HepG2 (cell line): Measurements from ENCODE around the gene CD9. TPM values are rescaled to one million over a fixed set of nuclear protein-coding genes. Genes with fewer than 3 reads are reported as not detected.

ENCODE experiments used
- CENPX ChIP-seq: sonication (generic); formaldehyde crosslinking; IDR thresholded peaks from 2 replicates; pipeline ENCODE4 v1.9.0; 2021; ENCODE audit warnings: mild to moderate bottlenecking, missing genetic modification reagents, moderate library complexity
- FIP1L1 ChIP-seq: fragments of 200-400 bp; formaldehyde crosslinking; IDR thresholded peaks from 2 replicates; pipeline ENCODE4 v1.6.1; 2018; ENCODE audit warnings: low read depth, mild to moderate bottlenecking, low read length, moderate library complexity, borderline replicate concordance; ENCODE audit not compliant: insufficient read depth
- IRF2 ChIP-seq: IDR thresholded peaks from 2 replicates; pipeline ENCODE4 v1.6.1; 2018; ENCODE audit warnings: missing genetic modification reagents, missing compliant biosample characterization
- SYNCRIP ChIP-seq: fragments of 200-400 bp; formaldehyde crosslinking; IDR thresholded peaks from 2 replicates; pipeline ENCODE4 v1.6.1; 2018; ENCODE audit warnings: mild to moderate bottlenecking, low read depth, low read length; ENCODE audit not compliant: insufficient read depth
- ZFY ChIP-seq: sonication (generic); formaldehyde crosslinking; IDR thresholded peaks from 2 replicates; pipeline ENCODE4 v1.4.0; 2020; ENCODE audit warnings: missing genetic modification reagents
- ZNF143 ChIP-seq: sonication (generic); formaldehyde crosslinking; IDR thresholded peaks from 2 replicates; pipeline ENCODE4 v1.4.0; 2020; ENCODE audit warnings: missing genetic modification reagents
- ZNF205 ChIP-seq: IDR thresholded peaks from 2 replicates; pipeline ENCODE4 v1.6.1; 2018; ENCODE audit warnings: missing biosample characterization, missing genetic modification reagents
- ZNF572 ChIP-seq: sonication (generic); formaldehyde crosslinking; IDR thresholded peaks from 2 replicates; pipeline ENCODE4 v1.5.1; 2020; ENCODE audit warnings: mild to moderate bottlenecking, missing genetic modification reagents
- ZNF703 ChIP-seq: sonication (generic); formaldehyde crosslinking; IDR thresholded peaks from 2 replicates; pipeline ENCODE4 v1.5.1; 2020; ENCODE audit warnings: missing genetic modification reagents, mild to moderate bottlenecking, moderate library complexity, borderline replicate concordance
- polyA plus RNA-seq, 8 experiments: library from polyadenylated mRNA; depleted of rRNA in 3 of 8; stranded (reverse) in 7 of 8; unstranded in 1 of 8; fragments of >200 nt; fragmentation: Illumina TruSeq in 4 of 8; extraction: Trizol in 4 of 8; gene quantifications; 2 replicates each; pipeline versions ENCODE4 v1.2.1 to v1.2.3, GENCODE V29; 2011 to 2016; ENCODE audit warnings: low read depth in 4 of 8, missing spikeins in 1 of 8, mixed read lengths in 1 of 8; ENCODE audit not compliant: insufficient read depth in 1 of 8
- total RNA-seq, 5 experiments: library from RNA; depleted of rRNA; stranded (reverse); fragments of >200 nt; fragmentation: Illumina TruSeq; extraction: Trizol; gene quantifications; 2 replicates each; pipeline ENCODE4 v1.2.3, GENCODE V29; 2016; ENCODE audit warnings: low read depth in 1 of 5
- TF ChIP-seq, protein P1 (sequence below): sonication (generic); formaldehyde crosslinking; IDR thresholded peaks from 2 replicates; pipeline ENCODE4 v1.5.0; 2020; ENCODE audit warnings: missing genetic modification reagents
- TF ChIP-seq, protein P2 (sequence below): sonication (generic); formaldehyde crosslinking; IDR thresholded peaks from 2 replicates; pipeline ENCODE4 v1.9.0; 2021; ENCODE audit warnings: missing genetic modification reagents, mild to moderate bottlenecking, borderline replicate concordance
- TF ChIP-seq, protein P3 (sequence below): IDR thresholded peaks from 2 replicates; pipeline ENCODE4 v1.6.1; 2016
- TF ChIP-seq, protein P4 (sequence below): sonication (generic); formaldehyde crosslinking; IDR thresholded peaks from 2 replicates; pipeline ENCODE4 v1.5.0; 2020; ENCODE audit warnings: missing genetic modification reagents
- TF ChIP-seq, protein P5 (sequence below): sonication (generic); formaldehyde crosslinking; IDR thresholded peaks from 2 replicates; pipeline ENCODE4 v1.5.1; 2020; ENCODE audit warnings: mild to moderate bottlenecking, missing genetic modification reagents, borderline replicate concordance

The CD9 gene
- total and polyA plus RNA-seq, 2 of the 13 experiments (the other 11 are each of a cell fraction or from before 2014, with no cell fraction given), result 5.8 to 38.3 TPM

DNA sequence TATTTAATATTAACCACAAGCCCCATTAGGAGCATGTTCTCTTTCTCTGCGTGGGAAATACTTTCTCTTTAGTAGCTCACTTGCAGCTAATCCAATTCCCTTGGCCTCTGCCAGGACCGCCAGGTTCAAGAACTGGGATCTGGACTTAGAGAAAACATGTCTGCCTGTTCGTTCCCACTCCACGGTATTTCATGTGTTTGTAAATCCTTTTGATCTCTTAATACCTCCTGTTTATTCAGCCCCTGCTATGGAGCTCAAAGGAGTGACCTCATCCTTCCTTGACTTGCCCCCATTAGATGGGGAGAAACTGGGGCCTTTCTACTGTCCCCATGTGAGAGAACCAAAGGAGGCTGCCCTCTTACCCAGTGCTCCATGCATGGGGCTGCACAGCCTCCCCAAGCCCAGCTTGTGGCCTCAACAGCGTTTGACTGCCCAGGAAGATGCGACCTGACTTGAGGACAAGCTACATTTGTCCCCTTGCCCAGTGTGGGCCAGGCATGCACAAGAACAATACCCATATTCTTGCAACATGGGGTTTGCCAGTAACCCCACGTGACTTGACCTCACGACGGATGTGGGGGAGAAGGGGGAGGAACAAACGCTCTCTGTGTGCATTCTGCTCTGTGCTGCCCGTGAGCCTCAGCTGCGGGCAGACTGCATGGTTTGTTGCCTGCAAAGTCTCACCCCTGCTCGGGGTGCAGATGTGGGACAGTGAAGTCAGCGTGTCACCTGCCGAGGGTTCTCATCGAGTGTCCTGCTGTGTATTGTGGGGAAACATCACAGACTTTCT, 30.3 kb downstream of the CD9 start (continued):
- TF ChIP-seq ZNF703 (CRISPR knock-in tag), result no peak
- 0 out of 2 replicates have a peak, but pooled peaks have one; percentile 32 for TF ChIP-seq ZNF143
- TF ChIP-seq ZFY (CRISPR knock-in tag), result peak; percentile 39; the same call in 1 of the 2 replicates
- TF ChIP-seq CENPX (CRISPR knock-in tag), result no peak
- TF ChIP-seq, protein P1, sequence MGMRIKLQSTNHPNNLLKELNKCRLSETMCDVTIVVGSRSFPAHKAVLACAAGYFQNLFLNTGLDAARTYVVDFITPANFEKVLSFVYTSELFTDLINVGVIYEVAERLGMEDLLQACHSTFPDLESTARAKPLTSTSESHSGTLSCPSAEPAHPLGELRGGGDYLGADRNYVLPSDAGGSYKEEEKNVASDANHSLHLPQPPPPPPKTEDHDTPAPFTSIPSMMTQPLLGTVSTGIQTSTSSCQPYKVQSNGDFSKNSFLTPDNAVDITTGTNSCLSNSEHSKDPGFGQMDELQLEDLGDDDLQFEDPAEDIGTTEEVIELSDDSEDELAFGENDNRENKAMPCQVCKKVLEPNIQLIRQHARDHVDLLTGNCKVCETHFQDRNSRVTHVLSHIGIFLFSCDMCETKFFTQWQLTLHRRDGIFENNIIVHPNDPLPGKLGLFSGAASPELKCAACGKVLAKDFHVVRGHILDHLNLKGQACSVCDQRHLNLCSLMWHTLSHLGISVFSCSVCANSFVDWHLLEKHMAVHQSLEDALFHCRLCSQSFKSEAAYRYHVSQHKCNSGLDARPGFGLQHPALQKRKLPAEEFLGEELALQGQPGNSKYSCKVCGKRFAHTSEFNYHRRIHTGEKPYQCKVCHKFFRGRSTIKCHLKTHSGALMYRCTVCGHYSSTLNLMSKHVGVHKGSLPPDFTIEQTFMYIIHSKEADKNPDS (CRISPR knock-in tag), result no peak
- peak; percentile 52; the same call in 1 of the 2 replicates for TF ChIP-seq IRF2 (CRISPR knock-in tag)
- no peak for TF ChIP-seq FIP1L1
- TF ChIP-seq ZNF572, result no peak
- TF ChIP-seq, protein P2, sequence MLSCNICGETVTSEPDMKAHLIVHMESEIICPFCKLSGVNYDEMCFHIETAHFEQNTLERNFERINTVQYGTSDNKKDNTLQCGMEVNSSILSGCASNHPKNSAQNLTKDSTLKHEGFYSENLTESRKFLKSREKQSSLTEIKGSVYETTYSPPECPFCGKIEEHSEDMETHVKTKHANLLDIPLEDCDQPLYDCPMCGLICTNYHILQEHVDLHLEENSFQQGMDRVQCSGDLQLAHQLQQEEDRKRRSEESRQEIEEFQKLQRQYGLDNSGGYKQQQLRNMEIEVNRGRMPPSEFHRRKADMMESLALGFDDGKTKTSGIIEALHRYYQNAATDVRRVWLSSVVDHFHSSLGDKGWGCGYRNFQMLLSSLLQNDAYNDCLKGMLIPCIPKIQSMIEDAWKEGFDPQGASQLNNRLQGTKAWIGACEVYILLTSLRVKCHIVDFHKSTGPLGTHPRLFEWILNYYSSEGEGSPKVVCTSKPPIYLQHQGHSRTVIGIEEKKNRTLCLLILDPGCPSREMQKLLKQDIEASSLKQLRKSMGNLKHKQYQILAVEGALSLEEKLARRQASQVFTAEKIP (CRISPR knock-in tag), result no peak
- TF ChIP-seq, protein P3, sequence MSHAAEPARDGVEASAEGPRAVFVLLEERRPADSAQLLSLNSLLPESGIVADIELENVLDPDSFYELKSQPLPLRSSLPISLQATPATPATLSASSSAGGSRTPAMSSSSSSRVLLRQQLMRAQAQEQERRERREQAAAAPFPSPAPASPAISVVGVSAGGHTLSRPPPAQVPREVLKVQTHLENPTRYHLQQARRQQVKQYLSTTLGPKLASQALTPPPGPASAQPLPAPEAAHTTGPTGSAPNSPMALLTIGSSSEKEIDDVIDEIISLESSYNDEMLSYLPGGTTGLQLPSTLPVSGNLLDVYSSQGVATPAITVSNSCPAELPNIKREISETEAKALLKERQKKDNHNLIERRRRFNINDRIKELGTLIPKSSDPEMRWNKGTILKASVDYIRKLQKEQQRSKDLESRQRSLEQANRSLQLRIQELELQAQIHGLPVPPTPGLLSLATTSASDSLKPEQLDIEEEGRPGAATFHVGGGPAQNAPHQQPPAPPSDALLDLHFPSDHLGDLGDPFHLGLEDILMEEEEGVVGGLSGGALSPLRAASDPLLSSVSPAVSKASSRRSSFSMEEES (CRISPR knock-in tag), result peak; percentile 96
- TF ChIP-seq SYNCRIP, result no peak
- TF ChIP-seq ZNF205, result 0 out of 2 replicates have a peak, but pooled peaks have one; percentile 50
- TF ChIP-seq, protein P4, sequence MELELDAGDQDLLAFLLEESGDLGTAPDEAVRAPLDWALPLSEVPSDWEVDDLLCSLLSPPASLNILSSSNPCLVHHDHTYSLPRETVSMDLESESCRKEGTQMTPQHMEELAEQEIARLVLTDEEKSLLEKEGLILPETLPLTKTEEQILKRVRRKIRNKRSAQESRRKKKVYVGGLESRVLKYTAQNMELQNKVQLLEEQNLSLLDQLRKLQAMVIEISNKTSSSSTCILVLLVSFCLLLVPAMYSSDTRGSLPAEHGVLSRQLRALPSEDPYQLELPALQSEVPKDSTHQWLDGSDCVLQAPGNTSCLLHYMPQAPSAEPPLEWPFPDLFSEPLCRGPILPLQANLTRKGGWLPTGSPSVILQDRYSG (CRISPR knock-in tag), result no peak
- TF ChIP-seq, protein P5, sequence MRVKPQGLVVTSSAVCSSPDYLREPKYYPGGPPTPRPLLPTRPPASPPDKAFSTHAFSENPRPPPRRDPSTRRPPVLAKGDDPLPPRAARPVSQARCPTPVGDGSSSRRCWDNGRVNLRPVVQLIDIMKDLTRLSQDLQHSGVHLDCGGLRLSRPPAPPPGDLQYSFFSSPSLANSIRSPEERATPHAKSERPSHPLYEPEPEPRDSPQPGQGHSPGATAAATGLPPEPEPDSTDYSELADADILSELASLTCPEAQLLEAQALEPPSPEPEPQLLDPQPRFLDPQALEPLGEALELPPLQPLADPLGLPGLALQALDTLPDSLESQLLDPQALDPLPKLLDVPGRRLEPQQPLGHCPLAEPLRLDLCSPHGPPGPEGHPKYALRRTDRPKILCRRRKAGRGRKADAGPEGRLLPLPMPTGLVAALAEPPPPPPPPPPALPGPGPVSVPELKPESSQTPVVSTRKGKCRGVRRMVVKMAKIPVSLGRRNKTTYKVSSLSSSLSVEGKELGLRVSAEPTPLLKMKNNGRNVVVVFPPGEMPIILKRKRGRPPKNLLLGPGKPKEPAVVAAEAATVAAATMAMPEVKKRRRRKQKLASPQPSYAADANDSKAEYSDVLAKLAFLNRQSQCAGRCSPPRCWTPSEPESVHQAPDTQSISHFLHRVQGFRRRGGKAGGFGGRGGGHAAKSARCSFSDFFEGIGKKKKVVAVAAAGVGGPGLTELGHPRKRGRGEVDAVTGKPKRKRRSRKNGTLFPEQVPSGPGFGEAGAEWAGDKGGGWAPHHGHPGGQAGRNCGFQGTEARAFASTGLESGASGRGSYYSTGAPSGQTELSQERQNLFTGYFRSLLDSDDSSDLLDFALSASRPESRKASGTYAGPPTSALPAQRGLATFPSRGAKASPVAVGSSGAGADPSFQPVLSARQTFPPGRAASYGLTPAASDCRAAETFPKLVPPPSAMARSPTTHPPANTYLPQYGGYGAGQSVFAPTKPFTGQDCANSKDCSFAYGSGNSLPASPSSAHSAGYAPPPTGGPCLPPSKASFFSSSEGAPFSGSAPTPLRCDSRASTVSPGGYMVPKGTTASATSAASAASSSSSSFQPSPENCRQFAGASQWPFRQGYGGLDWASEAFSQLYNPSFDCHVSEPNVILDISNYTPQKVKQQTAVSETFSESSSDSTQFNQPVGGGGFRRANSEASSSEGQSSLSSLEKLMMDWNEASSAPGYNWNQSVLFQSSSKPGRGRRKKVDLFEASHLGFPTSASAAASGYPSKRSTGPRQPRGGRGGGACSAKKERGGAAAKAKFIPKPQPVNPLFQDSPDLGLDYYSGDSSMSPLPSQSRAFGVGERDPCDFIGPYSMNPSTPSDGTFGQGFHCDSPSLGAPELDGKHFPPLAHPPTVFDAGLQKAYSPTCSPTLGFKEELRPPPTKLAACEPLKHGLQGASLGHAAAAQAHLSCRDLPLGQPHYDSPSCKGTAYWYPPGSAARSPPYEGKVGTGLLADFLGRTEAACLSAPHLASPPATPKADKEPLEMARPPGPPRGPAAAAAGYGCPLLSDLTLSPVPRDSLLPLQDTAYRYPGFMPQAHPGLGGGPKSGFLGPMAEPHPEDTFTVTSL (CRISPR knock-in tag), result no peak
